Upper lobe of left lung (tissue), 6 donors: ENCODE measurements around the gene SERF1A. TPM values are rescaled to one million over a fixed set of nuclear protein-coding genes. Genes with fewer than 3 reads are reported as not detected.
A peak's percentile ranks its signal among the peaks of the same experiment; 100 is the strongest.
"Not testable (repeated sequence)": the region's sequence is repeated elsewhere in the genome, so short reads cannot be mapped to it uniquely, and the experiment has no call there.

Experiments used
- ATAC-seq, 2 donors: fragments of 200-7000 bp; cut with Tn5 transposase; one replicate each; pipeline ENCODE4 v1.9.1; 2022; ENCODE audit warnings: mild to moderate bottlenecking in 2 of 2, moderate library complexity in 2 of 2; ENCODE audit not compliant: low FRiP score in 2 of 2
- DNase-seq, 2 donors: peaks; one replicate each; pipeline ENCODE4 v3.0.0-alpha.2; 2019 to 2020
- H3K27ac ChIP-seq, 4 donors: fragments of 200-600 bp; sonication (generic); one replicate each; pipeline ENCODE4 v1.5.1; 2016 to 2019
- H3K27me3 ChIP-seq, 4 donors: fragments of 200-600 bp; sonication (generic); one replicate each; pipeline ENCODE4 v1.5.1; 2017 to 2019
- H3K36me3 ChIP-seq, 4 donors: fragments of 200-600 bp; sonication (generic); one replicate each; pipeline ENCODE4 v1.5.1; 2016 to 2019
- H3K4me1 ChIP-seq, 4 donors: fragments of 200-600 bp; sonication (generic); one replicate each; pipeline ENCODE4 v1.5.1; 2018 to 2019
- H3K4me3 ChIP-seq, 4 donors: fragments of 200-600 bp; sonication (generic); one replicate each; pipeline ENCODE4 v1.5.1; 2017 to 2019; ENCODE audit warnings: mild to moderate bottlenecking in 2 of 4, moderate library complexity in 1 of 4
- H3K9me3 ChIP-seq, 4 donors: fragments of 200-600 bp; sonication (generic); one replicate each; pipeline ENCODE4 v1.5.1; 2018 to 2019
- WGBS, 2 donors: methylation state at CpG; one replicate each; pipeline ENCODE4 v1.1.5; 2017 to 2018; 5-methylcytosine and 5-hydroxymethylcytosine counted together
- total RNA-seq, 6 donors: library from RNA; depleted of rRNA in 4 of 6; stranded (reverse); fragments of >200 nt in 4 of 6; gene quantifications; one replicate each; pipeline versions ENCODE4 v1.1.0 to v1.2.1, GENCODE V29; 2016 to 2021
- donor health status: DM: no; HTN: no; CAD: no; lungs with moderate emphysema.
- donor health status: DM: no; HTN: yes; CAD: no; lungs with severe emphysema.

Gene SERF1A
- total RNA-seq = 10 to 100 TPM in 2 of 6 donors, 1 to 10 TPM in 3, not detected in 1; 6.2 to 24.1 (median 9.3) TPM

- H3K27me3 ChIP-seq, H3K36me3 ChIP-seq, H3K9me3 ChIP-seq, H3K27ac ChIP-seq, H3K4me1 ChIP-seq, DNase-seq, H3K4me3 ChIP-seq: not testable (repeated sequence)
- WGBS, 2 donors = no CpG with 5 or more reads among the region's 66 CpGs
- peak; percentile 93 to 100 for ATAC-seq
These were observed at the start of gene SERF1A for GRCh38 chr5:70900533-70901271. SERF1A (plus strand) TSS chr5:70900669; CDS start chr5:70900870, 201 bp downstream.

- not testable (repeated sequence) for H3K9me3 ChIP-seq, ATAC-seq, H3K27ac ChIP-seq, H3K36me3 ChIP-seq, DNase-seq, H3K4me3 ChIP-seq, H3K4me1 ChIP-seq, H3K27me3 ChIP-seq
- WGBS, 2 donors = no CpG with 5 or more reads among the region's 2 CpGs
These were observed 33.7 kb upstream of the SERF1A start for GRCh38 chr5:70866778-70867177.

GRCh38 chr5:70870626-70871025 is 29.8 kb upstream of the SERF1A start:
- H3K4me1 ChIP-seq, H3K27me3 ChIP-seq, H3K9me3 ChIP-seq, H3K27ac ChIP-seq, H3K4me3 ChIP-seq, H3K36me3 ChIP-seq, ATAC-seq, DNase-seq: not testable (repeated sequence)
- WGBS, 2 donors = no CpG with 5 or more reads among the region's 1 CpG

- not testable (repeated sequence) for H3K36me3 ChIP-seq, H3K4me3 ChIP-seq, H3K27me3 ChIP-seq, H3K9me3 ChIP-seq, H3K27ac ChIP-seq, H3K4me1 ChIP-seq, DNase-seq, ATAC-seq
- no CpG with 5 or more reads among the region's 2 CpGs for WGBS, 2 donors
These were observed 4.4 kb upstream of the SERF1A start for GRCh38 chr5:70896076-70896475.

- not testable (repeated sequence) for H3K27me3 ChIP-seq, ATAC-seq, H3K4me3 ChIP-seq, H3K4me1 ChIP-seq, H3K9me3 ChIP-seq, DNase-seq, H3K27ac ChIP-seq, H3K36me3 ChIP-seq
- WGBS, 2 donors = no CpG with 5 or more reads among the region's 5 CpGs
These were observed 753 bp downstream of the SERF1A start for GRCh38 chr5:70901272-70901571.

GRCh38 chr5:70906624-70907023 is 6.2 kb downstream of the SERF1A start:
- H3K9me3 ChIP-seq, H3K27ac ChIP-seq, H3K4me3 ChIP-seq, H3K27me3 ChIP-seq, H3K4me1 ChIP-seq, H3K36me3 ChIP-seq, ATAC-seq, DNase-seq: not testable (repeated sequence)
- WGBS, 2 donors = no CpG with 5 or more reads among the region's 5 CpGs

- not testable (repeated sequence) for ATAC-seq
These were observed 16.4 kb downstream of the SERF1A start for GRCh38 chr5:70916829-70917228.

GRCh38 chr5:70925211-70925562 is 24.7 kb downstream of the SERF1A start:
- H3K36me3 ChIP-seq, H3K9me3 ChIP-seq, H3K27me3 ChIP-seq, DNase-seq, H3K4me1 ChIP-seq, H3K27ac ChIP-seq, H3K4me3 ChIP-seq: not testable (repeated sequence)
- peak; percentile 54 to 64 for ATAC-seq
- no CpG with 5 or more reads among the region's 16 CpGs for WGBS, 2 donors

More at GRCh38 chr5:70916829-70917228, 16.4 kb downstream of the SERF1A start:
- H3K27me3 ChIP-seq, DNase-seq, H3K4me1 ChIP-seq, H3K36me3 ChIP-seq, H3K9me3 ChIP-seq, H3K4me3 ChIP-seq, H3K27ac ChIP-seq: not testable (repeated sequence)

- DNase-seq, H3K9me3 ChIP-seq, ATAC-seq, H3K27ac ChIP-seq, H3K4me1 ChIP-seq, H3K27me3 ChIP-seq, H3K4me3 ChIP-seq, H3K36me3 ChIP-seq: not testable (repeated sequence)
- no CpG with 5 or more reads among the region's 6 CpGs for WGBS, 2 donors
These were observed 31.4 kb downstream of the SERF1A start for GRCh38 chr5:70931709-70932368.

- H3K27ac ChIP-seq, H3K9me3 ChIP-seq, H3K4me1 ChIP-seq, H3K4me3 ChIP-seq, ATAC-seq, DNase-seq, H3K27me3 ChIP-seq, H3K36me3 ChIP-seq: not testable (repeated sequence)
- no CpG with 5 or more reads among the region's 1 CpG for WGBS, 2 donors
These were observed 32.1 kb downstream of the SERF1A start for GRCh38 chr5:70932560-70932959.

- H3K4me3 ChIP-seq, H3K4me1 ChIP-seq, H3K9me3 ChIP-seq, H3K27me3 ChIP-seq, H3K36me3 ChIP-seq, ATAC-seq, DNase-seq, H3K27ac ChIP-seq: not testable (repeated sequence)
- WGBS, 2 donors = no CpG with 5 or more reads among the region's 10 CpGs
These were observed 52.6 kb downstream of the SERF1A start for GRCh38 chr5:70953068-70953467.
